DMS79 (cell line): Measurements from ENCODE around the gene PCSK6.
"Not testable (repeated sequence)": the region's sequence is repeated elsewhere in the genome, so short reads cannot be mapped to it uniquely, and the experiment has no call there.

ENCODE experiments used
- DNase-seq: peaks from one replicate; lab custom pipeline; 2025; lab: John Stamatoyannopoulos, UW

The PCSK6 gene

GRCh38 chr15:101355678-101356464 is 133.6 kb downstream of the PCSK6 start:
- no peak for DNase-seq

GRCh38 chr15:101354891-101355623 is 134.4 kb downstream of the PCSK6 start:
- DNase-seq: no peak

- no peak for DNase-seq
Measured at GRCh38 chr15:101353240-101353639, 136.3 kb downstream of the PCSK6 start.

DNA sequence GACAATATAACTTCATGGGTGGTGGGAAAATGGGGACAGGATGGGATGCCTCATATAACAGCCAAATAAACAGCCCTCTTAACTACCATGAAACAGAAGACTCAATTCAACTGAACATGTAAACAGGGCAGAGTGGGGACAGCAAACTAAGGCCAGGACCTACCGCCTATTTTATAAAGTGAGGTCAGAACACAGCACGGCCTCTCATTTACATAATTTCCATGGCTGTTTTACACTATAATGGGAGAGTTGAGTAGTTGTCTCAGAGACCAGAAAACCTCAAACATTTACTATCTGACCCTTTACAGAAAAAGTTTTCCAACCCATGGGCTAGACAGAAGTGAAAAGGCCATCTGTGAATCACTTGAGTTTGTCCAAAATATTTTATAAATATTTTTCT is 137.8 kb downstream of the PCSK6 start:
- no peak for DNase-seq

DNA sequence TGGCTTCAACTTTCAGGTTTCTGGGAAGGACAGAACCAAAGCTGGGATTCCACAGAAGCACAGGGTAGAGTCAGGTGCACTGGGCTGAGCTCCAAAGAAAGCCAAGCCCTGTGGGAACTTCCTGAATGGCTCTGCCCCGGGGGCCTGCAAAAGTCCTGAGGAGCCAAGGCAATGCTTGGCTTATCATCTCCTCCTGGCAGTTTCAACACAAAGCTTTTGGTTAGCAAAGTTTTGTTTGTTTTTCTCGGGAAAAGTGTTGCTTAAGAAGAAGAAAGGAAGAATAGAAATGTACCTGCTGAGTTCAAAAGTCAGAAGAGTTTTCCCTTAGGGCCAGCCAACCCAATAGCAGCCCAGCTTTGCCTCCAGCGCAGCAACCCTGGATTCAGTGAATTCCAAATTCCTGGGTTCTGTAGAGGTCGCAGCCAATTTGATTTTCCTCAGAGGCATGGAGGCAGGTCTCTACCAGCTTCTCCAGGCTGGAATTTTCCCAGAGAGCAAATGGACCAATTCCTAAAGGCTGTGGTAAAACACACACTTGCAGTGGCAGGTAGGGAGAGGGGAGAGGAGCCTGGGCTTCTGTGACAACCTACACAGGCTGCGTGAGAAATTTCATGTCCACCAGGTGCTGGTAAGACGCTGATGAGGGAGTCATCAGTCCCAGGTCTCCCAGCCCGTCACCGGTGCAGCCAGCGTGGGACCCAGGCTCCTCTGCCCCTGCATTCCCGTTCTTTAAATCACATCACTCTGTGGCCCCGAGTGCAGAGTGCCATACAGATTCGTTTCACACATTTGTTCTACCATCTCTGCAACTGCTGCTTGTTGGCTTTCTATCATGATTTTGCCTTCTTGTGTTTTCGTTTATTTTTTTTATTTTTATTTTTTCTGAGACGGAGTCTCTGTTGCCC is 140.2 kb downstream of the PCSK6 start:
- DNase-seq: no peak

GRCh38 chr15:101348643-101349042 is 140.9 kb downstream of the PCSK6 start:
- DNase-seq: no peak

DNA sequence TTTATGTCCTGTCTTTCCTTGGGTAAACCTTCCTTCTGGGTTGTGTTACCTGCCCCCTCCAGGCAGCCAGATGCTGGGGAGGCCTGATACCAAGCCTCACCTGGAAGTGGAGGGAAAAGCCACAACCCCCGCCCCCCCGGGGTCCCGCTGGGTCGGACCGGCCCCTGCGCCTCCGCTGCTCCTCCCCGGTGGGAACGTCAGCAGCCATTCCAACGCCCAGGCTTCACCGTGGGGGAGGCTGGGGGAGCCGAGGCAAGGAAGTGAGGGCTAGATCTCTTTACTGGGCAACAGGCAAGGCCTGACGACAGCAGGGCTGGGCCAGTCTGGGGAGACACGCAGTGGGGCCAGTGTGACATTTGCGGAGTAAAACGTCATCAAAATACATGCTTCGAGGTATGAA is 141.5 kb downstream of the PCSK6 start:
- DNase-seq: no peak

DNA sequence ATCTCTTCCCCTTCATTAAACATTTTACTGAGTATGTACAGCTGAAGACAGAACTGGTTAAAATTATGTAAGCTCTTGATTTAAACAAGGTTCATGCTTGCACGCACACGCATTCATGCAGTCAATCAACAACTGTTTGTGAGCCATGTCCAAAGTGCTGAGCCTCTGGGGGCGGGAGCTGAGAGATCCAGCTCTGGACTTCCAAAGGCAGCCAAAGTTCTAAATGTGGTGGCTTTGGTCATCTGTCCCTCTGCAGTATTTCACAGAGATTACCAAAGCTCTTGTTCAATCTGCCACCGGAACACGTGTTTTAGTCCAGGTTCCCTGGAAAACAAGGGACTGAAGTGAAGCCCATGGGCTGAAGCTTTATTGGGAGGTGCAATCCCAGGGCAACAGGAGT is 142.1 kb downstream of the PCSK6 start:
- no peak for DNase-seq

DNA sequence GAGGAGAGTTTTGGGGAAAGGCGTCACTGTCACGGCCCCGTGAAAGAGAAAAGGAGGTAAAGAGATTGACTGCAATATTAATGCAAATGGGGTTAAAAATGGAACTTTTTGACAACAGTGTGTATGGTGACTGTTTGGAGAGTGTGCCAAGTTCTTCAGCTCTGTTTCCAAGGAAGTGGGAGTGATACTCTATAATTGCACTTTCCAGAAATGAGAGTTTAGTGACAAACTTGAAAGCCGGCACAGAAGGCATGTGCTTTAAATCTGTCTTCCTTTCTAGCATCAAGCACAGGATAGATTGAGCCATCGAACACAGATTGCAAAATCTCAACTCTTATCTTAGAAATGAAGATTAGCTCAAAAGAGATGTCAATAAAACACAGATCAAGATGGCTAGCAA is 142.6 kb downstream of the PCSK6 start:
- no peak for DNase-seq

DNA sequence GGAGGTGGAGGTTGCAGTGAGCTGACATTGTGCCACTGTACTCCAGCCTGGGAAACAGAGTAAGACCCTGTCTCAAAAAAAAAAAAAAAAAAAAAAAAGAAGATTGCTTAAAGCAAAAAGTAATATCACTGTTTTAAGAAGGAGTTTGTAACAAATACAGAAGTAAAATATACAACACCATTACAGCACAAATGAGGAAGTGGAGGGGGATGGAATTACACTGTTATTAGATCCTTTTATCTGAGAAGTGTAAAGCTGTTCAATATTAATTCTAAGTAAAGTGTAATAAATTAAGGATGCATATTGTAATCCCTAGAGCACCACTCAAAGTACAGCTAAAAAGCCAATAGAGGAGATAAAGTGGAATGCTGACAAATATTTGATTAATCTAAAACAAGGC is 147.5 kb downstream of the PCSK6 start:
- DNase-seq: no peak

DNA sequence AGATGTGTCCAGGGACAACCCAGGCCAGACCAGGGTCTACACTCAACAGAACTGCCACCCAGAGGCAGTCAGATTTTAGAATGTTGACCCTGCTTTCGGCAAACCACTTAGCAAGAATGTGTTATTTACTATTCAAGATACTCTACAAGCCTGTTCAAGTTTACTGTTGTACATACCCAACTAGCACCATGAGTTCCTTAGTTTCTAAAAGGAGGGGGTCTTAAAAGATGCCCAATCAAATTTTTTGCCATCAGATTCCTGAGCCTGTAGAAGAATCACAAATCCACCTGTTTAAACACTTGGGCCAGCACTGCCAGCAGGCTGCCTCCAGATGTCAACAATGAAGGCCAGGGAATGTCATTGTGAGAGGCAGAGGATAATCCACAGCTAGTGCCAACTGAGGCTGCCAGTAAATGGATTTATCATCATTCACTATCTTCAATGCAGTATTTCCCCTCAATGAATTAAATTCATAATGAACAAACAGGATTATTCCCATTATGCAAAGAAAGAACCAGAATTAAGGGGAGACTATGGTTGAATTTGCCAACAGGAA is 150.9 kb downstream of the PCSK6 start:
- no peak for DNase-seq

DNA sequence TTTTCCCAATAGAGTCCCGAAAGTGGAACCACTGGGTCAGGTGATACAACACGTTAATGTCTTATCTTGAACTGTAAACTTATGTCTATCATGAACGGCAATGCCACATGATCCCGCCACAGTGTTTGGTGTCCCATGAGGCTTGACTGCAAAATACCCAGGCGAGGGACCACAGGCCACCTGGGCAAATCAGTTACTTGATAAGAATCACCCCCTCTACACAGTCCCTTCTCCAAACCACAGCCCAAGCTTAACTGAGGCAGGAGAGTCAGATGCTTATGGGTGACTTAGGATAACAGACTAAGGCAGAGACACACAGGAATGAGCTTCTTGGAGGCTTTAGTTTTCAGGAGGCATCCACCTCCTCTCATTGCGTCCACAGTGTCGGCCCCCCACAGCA is 151.5 kb downstream of the PCSK6 start:
- no peak for DNase-seq

DNA sequence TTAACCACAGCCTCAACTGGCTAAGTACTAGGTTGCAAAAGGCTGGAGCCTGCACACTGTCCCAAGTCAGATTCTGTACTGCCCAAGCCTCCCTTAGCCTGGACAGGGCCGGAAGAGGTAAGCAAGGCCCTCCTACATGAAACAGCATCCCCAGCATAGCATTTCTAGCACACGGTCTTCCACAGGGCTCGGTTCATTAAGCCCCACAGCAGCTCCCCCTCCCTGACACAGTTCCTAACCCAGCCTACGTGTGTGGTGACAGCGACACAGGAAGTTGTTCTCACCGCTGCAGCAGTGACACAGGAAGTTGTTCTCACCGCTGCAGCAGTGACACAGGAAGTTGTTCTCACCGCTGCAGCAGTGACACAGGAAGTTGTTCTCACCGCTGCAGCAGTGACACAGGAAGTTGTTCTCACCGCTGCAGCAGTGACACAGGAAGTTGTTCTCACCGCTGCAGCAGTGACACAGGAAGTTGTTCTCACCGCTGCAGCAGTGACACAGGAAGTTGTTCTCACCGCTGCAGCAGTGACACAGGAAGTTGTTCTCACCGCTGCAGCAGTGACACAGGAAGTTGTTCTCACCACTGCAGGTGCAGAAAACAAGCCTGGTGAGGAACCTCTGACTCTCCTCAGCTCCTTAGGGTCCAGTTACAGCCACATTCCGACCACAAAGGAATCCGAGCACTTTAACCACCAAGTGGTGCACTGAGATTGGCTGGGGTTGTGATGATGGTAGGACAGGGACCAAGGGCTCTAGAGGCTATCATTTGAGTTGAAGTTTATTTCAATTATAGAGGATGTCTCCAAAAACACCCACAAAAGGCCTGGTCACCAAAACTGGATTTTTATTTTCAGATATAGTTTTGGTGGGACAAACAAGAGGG is 155.4 kb downstream of the PCSK6 start:
- DNase-seq: not testable (repeated sequence)

DNA sequence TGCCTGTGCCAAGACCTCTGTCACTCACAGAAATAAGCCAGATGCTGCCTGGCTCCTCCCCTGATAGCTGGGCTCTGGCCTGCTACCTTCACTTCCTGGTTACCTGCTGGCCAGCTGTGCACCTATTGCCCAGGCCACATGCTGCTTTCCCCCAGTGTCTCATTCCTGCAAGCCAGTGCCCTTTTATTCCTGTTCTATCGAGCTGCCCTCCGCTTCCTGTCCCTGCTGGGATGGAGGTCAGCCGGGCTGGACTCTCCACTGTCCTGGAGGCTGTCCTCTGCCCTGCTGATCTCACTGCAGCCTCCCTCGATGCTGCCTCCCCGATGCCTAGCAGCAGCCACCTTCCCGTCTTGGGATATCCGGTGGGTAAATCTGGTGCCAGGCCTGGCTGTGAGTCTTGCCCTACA is 157.4 kb downstream of the PCSK6 start:
- no peak for DNase-seq

GRCh38 chr15:101329867-101330380 is 159.6 kb downstream of the PCSK6 start:
- DNase-seq: no peak

- DNase-seq: no peak
Measured at GRCh38 chr15:101329309-101329863, 160.1 kb downstream of the PCSK6 start.

DNA sequence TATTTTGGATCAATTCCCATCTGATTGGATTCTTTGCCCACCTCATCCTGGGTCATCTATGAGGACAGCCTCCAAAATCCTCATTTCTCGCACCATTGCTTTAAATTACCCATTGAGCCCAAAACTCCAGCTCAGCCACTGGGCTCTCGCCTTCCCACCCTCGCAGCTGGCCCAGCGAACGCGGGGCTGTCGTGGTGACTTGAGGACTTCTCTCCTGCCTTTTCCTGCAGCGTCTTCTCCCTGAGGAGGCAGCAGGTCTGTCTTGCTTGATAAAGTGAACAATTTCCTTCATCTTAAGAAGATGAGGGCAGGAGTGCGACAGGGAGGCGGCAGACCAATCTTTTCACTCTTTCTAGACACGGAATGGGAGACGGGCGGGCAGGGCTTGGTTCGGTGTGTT is 161.5 kb downstream of the PCSK6 start:
- no peak for DNase-seq

DNA sequence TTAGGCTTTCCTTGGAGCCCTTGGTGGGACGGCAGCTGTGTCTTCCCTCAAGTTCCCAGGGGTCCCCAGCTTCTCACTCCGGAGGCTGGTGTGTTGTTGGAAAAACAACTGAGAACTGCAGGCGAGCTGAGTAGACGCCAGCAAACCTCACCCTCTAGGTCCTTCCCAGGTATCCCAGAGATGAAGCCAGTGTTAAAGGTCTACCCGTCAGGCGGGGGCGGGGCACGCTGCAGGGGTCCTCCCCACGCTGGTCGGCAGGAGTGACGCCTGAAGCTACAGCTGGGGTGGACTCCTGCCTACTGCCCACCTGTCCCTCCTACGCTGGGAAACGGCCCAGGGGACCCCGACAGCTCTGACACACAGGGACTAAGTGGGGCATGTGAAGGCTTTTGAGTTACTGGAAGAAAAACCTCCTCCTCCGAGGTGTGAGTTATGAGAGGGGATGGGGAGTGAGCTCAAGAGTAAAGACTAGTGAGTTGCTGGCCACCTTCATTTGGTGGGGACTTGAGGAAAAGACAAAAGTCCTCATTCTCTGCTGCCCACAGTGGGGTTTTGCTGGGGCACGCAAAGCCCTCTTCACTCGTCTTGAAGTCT is 162.3 kb downstream of the PCSK6 start:
- DNase-seq: no peak

DNA sequence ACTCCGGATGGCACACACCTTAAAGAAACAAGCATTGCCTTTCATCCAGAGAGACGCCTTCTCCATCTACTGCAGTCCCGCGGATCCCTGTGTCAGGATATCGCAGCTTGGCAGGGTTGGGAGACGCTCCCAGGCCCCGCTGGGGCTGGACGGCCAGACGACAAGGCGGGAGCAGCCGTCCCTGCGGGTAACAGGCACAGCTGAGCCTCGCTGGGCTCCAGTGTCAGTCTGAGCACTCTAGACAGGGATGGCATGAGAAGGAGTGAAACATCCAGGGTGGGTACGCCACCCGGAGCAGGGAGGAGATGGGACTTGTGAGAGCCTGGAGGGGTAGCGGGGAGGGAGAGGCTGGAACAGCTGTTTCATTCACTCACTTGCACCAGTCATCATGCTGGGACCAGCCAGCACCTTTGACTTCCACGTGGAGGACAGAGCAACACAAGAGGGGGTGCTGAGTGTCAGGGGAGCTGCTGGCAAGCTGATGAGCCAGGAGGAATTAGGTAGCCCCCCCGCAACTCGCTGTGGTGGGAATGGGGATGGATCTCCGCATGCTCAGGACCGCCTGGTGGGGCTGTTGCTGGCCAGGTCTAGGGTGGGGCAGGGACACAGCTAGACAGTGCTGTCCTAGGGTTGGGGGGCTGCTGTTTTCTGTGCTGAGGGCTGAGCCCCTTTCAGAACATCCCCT is 162.9 kb downstream of the PCSK6 start:
- no peak for DNase-seq

DNA sequence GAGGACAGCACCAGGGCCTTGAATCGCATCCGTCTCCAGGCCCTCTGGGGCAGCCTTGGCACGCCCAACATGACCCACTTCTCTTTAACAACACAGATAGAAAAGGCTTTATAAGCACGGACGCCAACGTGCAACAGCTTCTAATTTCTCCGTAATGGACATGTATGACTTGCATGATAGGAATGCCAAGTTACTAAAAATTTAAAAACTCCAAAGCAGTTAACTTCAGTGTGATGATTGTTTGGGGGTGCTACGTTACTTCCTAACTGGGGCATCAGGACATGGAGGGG is 163.5 kb downstream of the PCSK6 start:
- DNase-seq: no peak
